ENCODE data around the gene SPIN2B. TPM values are rescaled to one million over a fixed set of nuclear protein-coding genes. Genes with fewer than 3 reads are reported as not detected.
"Not testable (repeated sequence)": the region's sequence is repeated elsewhere in the genome, so short reads cannot be mapped to it uniquely, and the experiment has no call there.

SPIN2B gene
- total and polyA plus RNA-seq, 2 experiments from 2014 or later: 9.1 to 13.7 TPM

DNA sequence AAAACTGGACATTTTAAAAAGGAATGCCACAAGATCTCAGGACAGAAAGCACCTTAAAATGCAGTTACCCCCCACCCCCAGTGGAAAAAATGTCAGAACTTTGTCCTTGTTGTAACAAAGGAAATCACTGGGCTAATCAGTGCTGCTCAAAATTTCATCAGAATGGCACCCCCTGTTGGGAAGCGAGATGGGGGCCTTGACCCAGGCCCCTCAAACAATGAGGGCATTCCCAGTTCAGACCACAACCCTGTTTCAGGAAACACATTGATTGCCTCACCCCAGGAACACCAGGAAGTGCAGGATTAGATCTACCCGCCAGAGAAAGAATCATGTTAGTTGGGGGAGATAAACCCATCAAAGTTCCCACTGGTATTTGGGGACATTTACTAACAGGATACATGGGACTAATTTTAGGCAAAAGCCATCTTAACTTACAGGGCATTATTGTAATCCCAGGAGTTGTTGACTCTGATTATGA lies 16.4 kb downstream of the SPIN2B start:
- Histone ChIP-seq H3K27me3 (no peaks in the 10 kb centered on the region), H3K9me2 (replicated peaks; ENCODE audit: insufficient read depth) (no peaks in the 10 kb centered on the region), H3K27ac (no peak overlapping the region), H3K4me3 (no peak overlapping the region), H3K4me1 (ENCODE audit: insufficient read depth) (no peaks in the 10 kb centered on the region), H2AFZ (no peak overlapping the region), H3K36me3 (replicated peaks; ENCODE audit: insufficient read depth, low read depth) (no peaks in the 10 kb centered on the region), H4K20me1 (ENCODE audit: insufficient read depth, poor library complexity, severe bottlenecking) (no peaks in the 10 kb centered on the region), H3K4me2 (no peak overlapping the region), H3K9me3 (ENCODE audit: low read depth) (no peaks in the 10 kb centered on the region), H3K79me2 (no peaks in the 10 kb centered on the region)
- WGBS (ENCODE audit: low lambda C conversion rate, missing lambda C conversion rate): 51% methylated on average over 2 of the region's 2 CpGs
- TF ChIP-seq, protein P1, sequence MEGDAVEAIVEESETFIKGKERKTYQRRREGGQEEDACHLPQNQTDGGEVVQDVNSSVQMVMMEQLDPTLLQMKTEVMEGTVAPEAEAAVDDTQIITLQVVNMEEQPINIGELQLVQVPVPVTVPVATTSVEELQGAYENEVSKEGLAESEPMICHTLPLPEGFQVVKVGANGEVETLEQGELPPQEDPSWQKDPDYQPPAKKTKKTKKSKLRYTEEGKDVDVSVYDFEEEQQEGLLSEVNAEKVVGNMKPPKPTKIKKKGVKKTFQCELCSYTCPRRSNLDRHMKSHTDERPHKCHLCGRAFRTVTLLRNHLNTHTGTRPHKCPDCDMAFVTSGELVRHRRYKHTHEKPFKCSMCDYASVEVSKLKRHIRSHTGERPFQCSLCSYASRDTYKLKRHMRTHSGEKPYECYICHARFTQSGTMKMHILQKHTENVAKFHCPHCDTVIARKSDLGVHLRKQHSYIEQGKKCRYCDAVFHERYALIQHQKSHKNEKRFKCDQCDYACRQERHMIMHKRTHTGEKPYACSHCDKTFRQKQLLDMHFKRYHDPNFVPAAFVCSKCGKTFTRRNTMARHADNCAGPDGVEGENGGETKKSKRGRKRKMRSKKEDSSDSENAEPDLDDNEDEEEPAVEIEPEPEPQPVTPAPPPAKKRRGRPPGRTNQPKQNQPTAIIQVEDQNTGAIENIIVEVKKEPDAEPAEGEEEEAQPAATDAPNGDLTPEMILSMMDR (IDR thresholded peaks at IDR 0.05; ENCODE audit: poor library complexity): no peak
- TF ChIP-seq EZH2 (IDR thresholded peaks at IDR 0.05; ENCODE audit: borderline replicate concordance) (no peak), EZH2phosphoT487 (IDR thresholded peaks at IDR 0.05; ENCODE audit: low read depth, severe bottlenecking, unreplicated experiment) (no peak)
- DNase-seq (ENCODE audit: low spot score): no peak

DNA sequence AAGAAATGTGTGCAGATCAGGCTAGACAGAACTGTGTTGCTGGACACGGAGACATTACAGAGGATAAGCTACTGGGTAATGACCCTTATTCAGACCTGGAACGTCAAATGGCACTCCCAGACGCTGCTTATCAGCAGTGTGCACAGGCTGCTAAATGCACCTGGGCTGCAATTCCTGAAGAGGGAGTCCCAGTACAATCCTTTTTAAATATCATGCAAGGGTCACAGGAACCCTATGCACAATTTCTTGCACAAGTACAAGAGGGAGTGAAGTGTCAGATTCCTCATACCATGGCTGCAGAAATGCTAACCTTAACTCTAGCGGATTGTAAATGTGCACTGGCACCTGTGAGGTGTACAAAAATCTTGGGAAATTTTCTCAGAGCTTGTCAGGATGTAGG lies 16.9 kb downstream of the SPIN2B start:
- no peak for DNase-seq (ENCODE audit: low spot score)
- H4K20me1 ChIP-seq (ENCODE audit: insufficient read depth, poor library complexity, severe bottlenecking): no peaks in the 10 kb centered on the region
- WGBS (ENCODE audit: low lambda C conversion rate, missing lambda C conversion rate): 59% methylated on average over 4 of the region's 4 CpGs

DNA sequence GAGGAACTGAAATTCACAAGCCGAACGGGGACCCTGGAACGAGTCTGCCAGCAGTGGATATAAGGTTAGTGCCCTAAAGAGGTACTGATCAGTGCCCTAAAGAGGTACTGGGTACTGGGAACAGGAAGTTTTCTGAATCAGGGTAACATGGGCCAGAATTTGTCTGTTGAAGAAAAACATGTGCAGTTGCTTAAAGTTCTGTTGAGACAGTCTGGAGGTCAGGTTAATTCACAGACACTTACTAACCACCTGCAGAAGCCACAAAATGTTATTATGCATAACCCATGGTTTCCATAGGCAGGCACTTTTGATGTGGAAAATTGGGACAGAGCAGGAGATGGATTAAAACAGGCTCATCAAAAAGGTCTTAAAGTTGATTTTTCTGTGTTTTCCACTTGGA lies 17.9 kb downstream of the SPIN2B start:
- no peaks in the 10 kb centered on the region for H3K79me2 ChIP-seq
- no peaks in the 10 kb centered on the region for H3K9me2 ChIP-seq (replicated peaks; ENCODE audit: insufficient read depth)
- H3K4me2 ChIP-seq: no peak overlapping the region
- TF ChIP-seq EZH2 (IDR thresholded peaks at IDR 0.05; ENCODE audit: borderline replicate concordance) (no peak), EZH2phosphoT487 (IDR thresholded peaks at IDR 0.05; ENCODE audit: low read depth, severe bottlenecking, unreplicated experiment) (no peak)
- TF ChIP-seq, protein P1 (IDR thresholded peaks at IDR 0.05; ENCODE audit: poor library complexity): no peak
- H3K27me3 ChIP-seq: no peaks in the 10 kb centered on the region
- WGBS (ENCODE audit: low lambda C conversion rate, missing lambda C conversion rate): 83% methylated on average over 3 of the region's 3 CpGs
- H2AFZ ChIP-seq: no peak overlapping the region
- no peak overlapping the region for H3K4me3 ChIP-seq
- H3K9me3 ChIP-seq (ENCODE audit: low read depth): peaks cover 6% of the 10 kb centered on the region
- no peak for DNase-seq (ENCODE audit: low spot score)
- H3K4me1 ChIP-seq (ENCODE audit: insufficient read depth): no peaks in the 10 kb centered on the region
- H4K20me1 ChIP-seq (ENCODE audit: insufficient read depth, poor library complexity, severe bottlenecking): no peaks in the 10 kb centered on the region
- H3K27ac ChIP-seq: no peak overlapping the region
- no peaks in the 10 kb centered on the region for H3K36me3 ChIP-seq (replicated peaks; ENCODE audit: insufficient read depth, low read depth)

More for the DNA sequence above, 16.9 kb downstream of the SPIN2B start:
- H3K79me2 ChIP-seq: no peaks in the 10 kb centered on the region
- H3K9me2 ChIP-seq (replicated peaks; ENCODE audit: insufficient read depth): no peaks in the 10 kb centered on the region
- H3K9me3 ChIP-seq (ENCODE audit: low read depth): peaks cover 4% of the 10 kb centered on the region
- no peak for TF ChIP-seq EZH2 (IDR thresholded peaks at IDR 0.05; ENCODE audit: borderline replicate concordance)
- TF ChIP-seq, protein P1 (IDR thresholded peaks at IDR 0.05; ENCODE audit: poor library complexity): no peak
- TF ChIP-seq EZH2phosphoT487 (IDR thresholded peaks at IDR 0.05; ENCODE audit: low read depth, severe bottlenecking, unreplicated experiment): no peak
- H3K36me3 ChIP-seq (replicated peaks; ENCODE audit: insufficient read depth, low read depth): no peaks in the 10 kb centered on the region
- H3K4me1 ChIP-seq (ENCODE audit: insufficient read depth): no peaks in the 10 kb centered on the region
- no peak overlapping the region for H2AFZ ChIP-seq
- H3K4me2 ChIP-seq: no peak overlapping the region
- no peaks in the 10 kb centered on the region for H3K27me3 ChIP-seq
- no peak overlapping the region for H3K27ac ChIP-seq
- H3K4me3 ChIP-seq: no peak overlapping the region

DNA sequence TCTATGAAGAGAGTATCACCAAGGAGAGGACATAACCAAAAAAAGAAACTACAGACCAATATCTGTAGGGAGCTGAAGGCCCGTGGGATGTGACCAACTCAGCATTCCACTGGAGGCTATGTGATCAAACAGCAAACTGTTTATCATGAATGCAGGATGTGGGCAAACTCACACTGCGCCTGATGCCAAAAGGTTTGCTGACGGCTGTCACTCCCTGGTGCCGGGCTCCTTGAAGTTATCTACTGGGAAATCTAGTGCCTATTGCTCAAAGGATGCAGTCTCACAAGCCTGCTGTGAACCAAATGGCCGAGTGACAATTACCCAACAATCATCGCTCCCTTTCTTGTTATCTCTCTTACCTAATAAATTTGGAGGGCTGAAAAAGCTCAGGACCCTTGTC lies 18.4 kb downstream of the SPIN2B start:
- H3K36me3 ChIP-seq (replicated peaks; ENCODE audit: insufficient read depth, low read depth); H3K27me3 ChIP-seq; H2AFZ ChIP-seq; H3K4me1 ChIP-seq (ENCODE audit: insufficient read depth); H3K9me3 ChIP-seq (ENCODE audit: low read depth); H3K79me2 ChIP-seq; H3K4me2 ChIP-seq; DNase-seq (ENCODE audit: low spot score); H4K20me1 ChIP-seq (ENCODE audit: insufficient read depth, poor library complexity, severe bottlenecking); H3K27ac ChIP-seq; H3K4me3 ChIP-seq; H3K9me2 ChIP-seq (replicated peaks; ENCODE audit: insufficient read depth): not testable (repeated sequence)
- 82% methylated on average over 6 of the region's 6 CpGs for WGBS (ENCODE audit: low lambda C conversion rate, missing lambda C conversion rate)

All from hepatocyte (in vitro differentiated cells).